M059J (cell line): ENCODE data around the gene RTF1. TPM values are rescaled to one million over a fixed set of nuclear protein-coding genes. Genes with fewer than 3 reads are reported as not detected.

Experiments
- DNase-seq: peaks from one replicate; pipeline ENCODE4 v3.0.0-alpha.2; 2012; ENCODE audit warnings: low read depth
- total RNA-seq: library from RNA; depleted of rRNA; stranded (reverse); fragments of >200 nt; shearing (Covaris generic); gene quantifications from 2 replicates; pipeline ENCODE4 v1.2.3, GENCODE V29; 2014; rRNA removed

RTF1 gene
- total RNA-seq, 1 experiment from 2014 or later: 40.8 TPM

DNA sequence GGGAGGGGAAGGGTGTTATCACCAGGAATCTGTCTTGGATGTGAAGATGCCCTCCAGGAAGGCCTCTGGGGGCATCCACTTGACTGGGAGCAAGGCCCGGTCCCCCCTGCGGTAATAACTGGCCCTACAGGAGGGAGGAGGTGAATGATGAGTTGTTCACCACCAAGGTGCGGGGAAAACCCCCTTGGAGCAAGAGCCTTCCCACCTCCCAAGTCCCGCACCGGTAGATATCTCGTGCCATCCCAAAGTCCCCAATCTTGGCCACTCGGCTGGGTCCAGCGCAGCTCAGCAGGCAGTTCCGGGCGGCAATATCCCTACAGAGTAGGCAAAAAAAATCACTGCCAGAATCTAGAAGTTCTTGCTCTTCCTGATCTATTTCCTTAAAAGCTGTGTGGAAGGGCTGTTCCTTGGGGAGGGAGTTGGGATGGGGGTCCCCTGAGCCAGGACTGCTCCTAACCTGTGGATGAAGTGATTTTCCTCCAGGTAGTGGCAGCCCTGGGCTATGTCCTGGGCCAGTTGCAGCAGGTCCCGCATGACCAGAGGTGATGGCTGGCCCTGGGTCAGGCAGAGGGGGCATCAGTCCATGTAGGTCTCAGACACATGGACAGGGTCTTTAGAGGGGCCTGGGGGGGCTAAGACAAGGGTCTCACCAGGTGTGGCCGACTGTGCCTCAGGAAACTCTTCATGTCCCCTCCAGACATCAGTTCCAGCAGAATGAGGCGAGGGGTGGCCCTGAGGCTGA, 88.0 kb downstream of the RTF1 start:
- DNase-seq: no peak

GRCh38 chr15:41505776-41506175, 88.9 kb downstream of the RTF1 start:
- no peak for DNase-seq

DNA sequence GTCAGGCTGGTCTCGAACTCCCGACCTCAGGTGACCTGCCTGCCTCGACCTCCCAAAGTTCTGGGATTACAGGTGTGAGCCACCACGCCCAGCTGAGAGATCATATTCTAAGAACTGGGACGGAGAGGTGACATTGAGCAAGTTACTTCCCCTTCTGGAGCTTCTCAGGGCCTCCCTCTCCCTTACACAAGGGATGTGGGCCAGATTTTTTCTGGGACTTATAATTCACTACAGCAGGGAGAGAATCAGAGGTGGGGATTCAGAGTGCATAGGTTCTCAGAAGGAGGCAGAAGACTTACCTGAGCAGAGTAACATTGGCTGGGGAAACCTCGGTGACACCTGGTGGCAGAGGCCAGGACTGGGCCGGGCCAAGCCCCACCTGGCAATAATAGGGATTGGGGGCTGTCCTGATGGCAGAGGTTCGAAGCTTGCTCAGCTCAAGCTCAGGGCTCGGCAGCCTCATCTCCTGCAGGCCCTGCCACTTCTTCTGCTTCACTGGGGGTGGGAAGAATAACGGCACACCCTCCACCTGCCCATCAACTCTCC, 90.0 kb downstream of the RTF1 start:
- DNase-seq: no peak

GRCh38 chr15:41507820-41508290, 91.0 kb downstream of the RTF1 start:
- peak; percentile 63 for DNase-seq

DNA sequence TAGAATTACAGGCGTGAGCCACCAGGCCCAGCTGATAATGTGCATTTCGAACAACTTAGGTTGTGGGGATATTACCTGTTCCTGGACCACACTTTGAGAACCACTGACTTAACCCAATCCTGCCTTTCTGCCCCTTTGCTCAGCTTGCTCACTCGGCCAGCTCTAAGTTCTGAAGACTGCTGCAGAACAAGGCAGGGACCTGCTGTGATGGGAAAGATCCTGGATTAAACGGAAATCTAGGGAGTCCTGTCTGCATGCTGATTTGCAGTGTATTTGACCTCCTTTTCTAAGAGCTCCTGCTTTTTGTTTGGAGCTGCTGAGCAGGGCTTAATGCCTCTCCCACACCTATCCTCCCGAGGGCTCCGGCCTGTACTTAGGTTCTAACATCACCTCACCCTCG, 93.8 kb downstream of the RTF1 start:
- no peak for DNase-seq

- DNase-seq: no peak
These were observed 94.5 kb downstream of the RTF1 start for GRCh38 chr15:41511331-41511898.

DNA sequence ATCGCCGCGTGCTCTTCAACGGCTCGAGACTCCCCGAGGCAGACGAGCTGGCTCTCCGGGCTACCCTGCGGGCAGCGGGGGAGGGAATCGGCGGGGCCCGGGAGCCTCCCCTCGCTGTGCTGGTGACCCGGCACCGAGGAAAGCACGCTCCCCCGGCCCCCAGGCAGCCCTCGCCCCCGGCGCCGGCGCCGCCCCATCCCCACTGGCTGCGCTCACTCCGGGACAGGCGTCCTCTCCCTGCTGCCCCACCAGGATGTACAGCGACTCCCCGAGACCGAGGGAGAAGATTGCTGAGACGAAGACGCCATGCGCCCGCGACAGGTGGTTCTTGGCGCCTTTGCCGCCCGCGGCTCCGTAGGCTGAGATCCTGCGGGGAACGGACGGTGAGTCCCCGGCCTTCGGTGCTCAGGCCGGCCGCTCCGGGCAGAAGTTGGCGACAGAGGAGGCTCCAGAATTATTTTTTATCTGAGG, 95.0 kb downstream of the RTF1 start:
- no peak for DNase-seq

GRCh38 chr15:41512512-41512939, 95.6 kb downstream of the RTF1 start:
- no peak for DNase-seq

- DNase-seq: peak; percentile 11
These were observed 96.1 kb downstream of the RTF1 start for GRCh38 chr15:41512940-41513505.

DNA sequence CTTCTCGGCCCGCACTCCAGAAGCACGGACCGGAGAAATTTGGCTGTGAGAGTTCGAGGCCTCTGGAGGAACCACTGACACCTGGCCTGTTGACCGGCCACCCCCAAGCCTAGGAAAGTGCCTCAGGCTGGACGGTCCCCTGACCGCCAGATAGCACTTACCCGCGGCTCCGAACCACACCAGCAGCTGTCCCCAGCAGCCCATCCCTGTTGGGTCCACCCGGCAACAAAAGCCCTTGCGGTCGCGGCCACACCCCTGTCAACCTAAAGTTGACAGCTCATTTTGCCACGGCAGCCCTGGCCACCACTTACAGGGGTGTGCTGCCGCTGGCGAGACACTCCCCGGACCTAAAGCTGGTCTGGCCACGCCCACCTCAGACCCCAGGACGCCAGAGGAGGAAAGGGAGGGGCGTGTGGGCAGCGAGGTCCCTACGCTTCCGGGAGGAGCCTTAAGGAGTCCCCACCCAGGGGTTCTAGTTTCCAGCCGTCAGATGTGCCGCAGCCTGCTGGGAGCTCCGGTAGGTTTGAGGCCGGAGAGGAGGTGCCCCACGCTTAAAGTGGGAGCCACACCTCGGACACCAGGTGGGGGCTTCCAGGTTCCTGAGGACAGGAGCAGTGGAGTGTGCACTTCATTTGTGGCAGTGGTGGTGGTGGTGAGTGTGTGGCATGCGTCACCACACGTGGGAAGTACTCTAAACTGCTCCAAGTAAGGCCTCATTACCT, 96.8 kb downstream of the RTF1 start, which contains the start of gene LTK:
Gene LTK (minus strand): TSS at position 322 of the 722 bp plus-strand sequence. CDS start 118 bp downstream, at position 204.
- DNase-seq: no peak

DNA sequence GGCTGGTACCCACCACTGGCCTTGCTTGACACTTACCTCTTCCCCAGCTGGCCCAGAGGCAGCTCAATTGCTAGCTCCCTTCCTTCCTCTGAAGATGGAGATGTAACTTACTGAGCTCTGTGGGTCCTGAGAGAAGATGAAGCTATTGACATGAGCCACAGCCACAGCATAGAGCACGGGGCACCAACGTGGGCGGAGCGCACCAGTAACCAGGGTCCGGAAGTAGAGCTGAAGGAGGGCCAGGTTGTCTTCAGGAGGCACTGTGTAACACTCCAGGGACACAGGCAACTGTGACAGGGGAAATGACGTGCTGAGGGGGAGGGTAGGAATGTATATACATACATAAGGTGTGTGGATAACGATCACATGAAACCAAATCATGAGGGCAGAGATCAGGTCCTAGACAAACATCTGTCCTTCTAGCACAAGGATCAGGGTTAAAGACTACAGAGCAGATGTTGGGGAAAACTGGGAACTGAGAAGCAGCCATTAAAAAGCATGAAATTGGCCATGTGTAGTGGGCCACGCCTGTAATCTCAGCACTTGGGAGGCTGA, 101.1 kb downstream of the RTF1 start:
- no peak for DNase-seq

- DNase-seq: no peak
These were observed 103.7 kb downstream of the RTF1 start for GRCh38 chr15:41520636-41521035.

DNA sequence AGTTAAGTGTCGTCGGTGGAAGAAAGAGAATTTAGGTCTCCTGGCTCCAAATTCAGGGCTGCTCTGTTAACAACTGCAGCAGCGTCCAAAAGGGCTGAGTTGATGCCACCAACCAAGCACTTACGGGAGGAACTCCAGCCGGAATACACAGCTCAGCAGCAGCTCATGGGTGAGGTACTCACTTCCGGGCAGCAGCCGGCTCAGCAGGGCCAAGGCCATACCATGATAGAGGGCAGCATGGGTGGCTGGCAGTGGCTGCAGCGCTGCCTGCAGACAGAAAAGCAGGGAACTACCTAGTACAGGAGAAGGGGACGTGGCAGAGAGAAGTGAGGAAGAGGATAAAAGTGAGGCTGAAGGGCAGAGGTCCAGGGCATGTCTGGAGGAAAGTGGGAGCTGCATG, 104.7 kb downstream of the RTF1 start:
- DNase-seq: no peak

GRCh38 chr15:41523097-41523496, 106.2 kb downstream of the RTF1 start:
- peak; percentile 32 for DNase-seq

DNA sequence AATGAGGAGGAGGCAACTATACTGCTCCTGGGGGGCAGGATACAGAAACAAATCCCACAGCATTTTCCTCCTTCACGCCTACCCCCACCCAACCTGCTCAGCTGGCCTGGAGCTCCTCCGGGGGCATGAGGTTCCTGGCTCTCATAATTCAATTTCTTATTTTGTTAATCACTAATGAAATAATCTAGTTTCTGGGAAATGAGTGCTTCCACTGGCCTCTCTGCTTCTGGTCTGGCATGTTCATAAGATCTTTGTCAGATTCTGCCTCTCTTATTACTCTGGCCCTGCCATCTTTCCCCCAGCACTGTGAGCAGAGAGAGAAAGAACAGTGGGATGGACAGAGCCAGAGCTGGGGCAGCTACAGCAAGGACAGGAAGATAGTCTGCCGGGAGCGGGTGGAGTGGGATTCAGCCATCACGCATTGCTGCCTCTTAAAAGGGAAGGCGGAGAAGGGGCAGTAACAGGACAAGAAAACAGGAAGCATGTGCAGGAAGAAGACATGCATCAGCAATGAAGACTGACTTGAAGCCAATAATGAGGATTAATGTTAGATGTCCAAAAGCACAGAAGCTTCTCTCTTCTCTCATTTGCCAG, 113.6 kb downstream of the RTF1 start:
- DNase-seq: no peak

Other genes with a start within 250 kb of the RTF1 start
- gene EXD1, start 186.3 kb upstream of the RTF1 start, total RNA-seq: not detected in 2 replicates
- gene CHP1, start 185.8 kb upstream of the RTF1 start, total RNA-seq: 81.7 and 92.7 TPM in 2 replicates
- 37.9 and 61.9 TPM in 2 replicates for gene OIP5, start 84.5 kb upstream of the RTF1 start, total RNA-seq
- gene NUSAP1, start 84.2 kb upstream of the RTF1 start, total RNA-seq: 212 and 264 TPM in 2 replicates
- gene NDUFAF1, start 14.6 kb upstream of the RTF1 start, total RNA-seq: 25.0 and 30.6 TPM in 2 replicates
- gene ITPKA, start 76.8 kb downstream of the RTF1 start, total RNA-seq: 3.7 and 6.1 TPM in 2 replicates
- gene LTK, start 96.7 kb downstream of the RTF1 start, total RNA-seq: not detected in 2 replicates
- 15.9 and 23.6 TPM in 2 replicates for gene RPAP1, start 127.2 kb downstream of the RTF1 start, total RNA-seq
- 5.3 and 8.7 TPM in 2 replicates for gene TYRO3, start 142.1 kb downstream of the RTF1 start, total RNA-seq
- gene MGA, start 243.3 kb downstream of the RTF1 start, total RNA-seq: 13.8 and 26.7 TPM in 2 replicates